Measurements from ENCODE around the gene SHD.

DNA sequence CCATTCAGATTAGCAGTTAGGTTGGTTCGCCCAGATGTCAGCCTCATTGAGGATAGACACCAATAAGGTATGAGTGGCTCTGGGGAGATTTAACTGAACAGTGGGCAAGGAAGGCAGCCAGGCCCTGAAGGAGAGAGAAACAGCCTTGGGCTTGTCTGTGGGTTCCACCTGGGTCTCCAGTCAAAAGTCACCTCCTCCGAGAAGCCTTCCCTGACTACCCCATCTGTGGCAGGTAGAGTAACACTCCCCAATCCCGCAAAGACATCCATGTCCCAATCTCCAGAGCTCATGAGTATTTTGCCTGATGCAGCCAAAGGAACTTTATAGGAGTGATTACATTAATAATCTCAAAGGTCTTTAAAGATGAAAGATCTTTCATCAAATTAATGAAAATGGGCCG lies 40.2 kb upstream of the SHD start:
- TF ChIP-seq ZNF317 (CRISPR knock-in tag; IDR thresholded peaks at IDR 0.05) (no peak), MTA3 (CRISPR knock-in tag; IDR thresholded peaks at IDR 0.05) (no peak), HMG20A (CRISPR knock-in tag; IDR thresholded peaks at IDR 0.05; ENCODE audit: borderline replicate concordance) (no peak), NCOA5 (CRISPR knock-in tag; IDR thresholded peaks at IDR 0.05) (no peak), ZFY (CRISPR knock-in tag; IDR thresholded peaks at IDR 0.05) (no peak), RAD21 (CRISPR knock-in tag; IDR thresholded peaks at IDR 0.05) (no peak), ARNT (IDR thresholded peaks at IDR 0.05) (no peak), TBX2 (CRISPR knock-in tag; IDR thresholded peaks at IDR 0.05; ENCODE audit: borderline replicate concordance) (no peak)
- TF ChIP-seq, protein P1, sequence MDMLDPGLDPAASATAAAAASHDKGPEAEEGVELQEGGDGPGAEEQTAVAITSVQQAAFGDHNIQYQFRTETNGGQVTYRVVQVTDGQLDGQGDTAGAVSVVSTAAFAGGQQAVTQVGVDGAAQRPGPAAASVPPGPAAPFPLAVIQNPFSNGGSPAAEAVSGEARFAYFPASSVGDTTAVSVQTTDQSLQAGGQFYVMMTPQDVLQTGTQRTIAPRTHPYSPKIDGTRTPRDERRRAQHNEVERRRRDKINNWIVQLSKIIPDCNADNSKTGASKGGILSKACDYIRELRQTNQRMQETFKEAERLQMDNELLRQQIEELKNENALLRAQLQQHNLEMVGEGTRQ (IDR thresholded peaks at IDR 0.05; ENCODE audit: low read depth, low read length) = no peak
- TF ChIP-seq, protein P1 (CRISPR knock-in tag; IDR thresholded peaks at IDR 0.05; ENCODE audit: borderline replicate concordance) = no peak
- TF ChIP-seq, protein P2, sequence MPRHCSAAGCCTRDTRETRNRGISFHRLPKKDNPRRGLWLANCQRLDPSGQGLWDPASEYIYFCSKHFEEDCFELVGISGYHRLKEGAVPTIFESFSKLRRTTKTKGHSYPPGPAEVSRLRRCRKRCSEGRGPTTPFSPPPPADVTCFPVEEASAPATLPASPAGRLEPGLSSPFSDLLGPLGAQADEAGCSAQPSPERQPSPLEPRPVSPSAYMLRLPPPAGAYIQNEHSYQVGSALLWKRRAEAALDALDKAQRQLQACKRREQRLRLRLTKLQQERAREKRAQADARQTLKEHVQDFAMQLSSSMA (CRISPR knock-in tag; IDR thresholded peaks at IDR 0.05) = no peak
- TF ChIP-seq, protein P3, sequence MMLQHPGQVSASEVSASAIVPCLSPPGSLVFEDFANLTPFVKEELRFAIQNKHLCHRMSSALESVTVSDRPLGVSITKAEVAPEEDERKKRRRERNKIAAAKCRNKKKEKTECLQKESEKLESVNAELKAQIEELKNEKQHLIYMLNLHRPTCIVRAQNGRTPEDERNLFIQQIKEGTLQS (CRISPR knock-in tag; IDR thresholded peaks at IDR 0.05) = no peak
- TF ChIP-seq, protein P4, sequence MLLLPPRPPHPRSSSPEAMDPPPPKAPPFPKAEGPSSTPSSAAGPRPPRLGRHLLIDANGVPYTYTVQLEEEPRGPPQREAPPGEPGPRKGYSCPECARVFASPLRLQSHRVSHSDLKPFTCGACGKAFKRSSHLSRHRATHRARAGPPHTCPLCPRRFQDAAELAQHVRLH (CRISPR knock-in tag; IDR thresholded peaks at IDR 0.05; ENCODE audit: borderline replicate concordance, low read depth) = no peak
